Gastroesophageal sphincter (tissue), 4 donors: ENCODE results near the gene RETNLB. TPM values are rescaled to one million over a fixed set of nuclear protein-coding genes. Genes with fewer than 3 reads are reported as not detected.

Experiments used
- ATAC-seq: fragments of 150-250 bp; one replicate; pipeline ENCODE4 v1.9.1; 2016; ENCODE audit warnings: mild to moderate bottlenecking, moderate library complexity
- H3K27ac ChIP-seq, 4 donors: fragments of 200-600 bp; sonication (generic) in 3 of 4; 1 replicate in 3 of 4; 2 replicates in 1 of 4; pipeline ENCODE4 v1.5.1; 2016 to 2019
- H3K27me3 ChIP-seq: fragments of 200-600 bp; sonication (generic); one replicate; pipeline ENCODE4 v1.5.1; 2019
- H3K36me3 ChIP-seq, 2 donors: fragments of 200-600 bp; sonication (generic); one replicate each; pipeline ENCODE4 v1.5.1; 2019; ENCODE audit warnings: control low read depth in 1 of 2
- H3K4me1 ChIP-seq, 3 donors: fragments of 200-600 bp; sonication (generic); 1 replicate in 2 of 3; 2 replicates in 1 of 3; pipeline ENCODE4 v1.5.1; 2016 to 2019; ENCODE audit warnings: control low read depth in 2 of 3
- H3K4me3 ChIP-seq, 2 donors: fragments of 200-600 bp; sonication (generic); one replicate each; pipeline ENCODE4 v1.5.1; 2019; ENCODE audit warnings: mild to moderate bottlenecking in 1 of 2, moderate library complexity in 1 of 2
- H3K9me3 ChIP-seq, 3 donors: fragments of 200-600 bp; sonication (generic); one replicate each; pipeline ENCODE4 v1.5.1; 2017 to 2019; ENCODE audit warnings: control low read depth in 2 of 3
- EP300 ChIP-seq: sonication (generic); formaldehyde crosslinking; IDR thresholded peaks from one replicate; pipeline ENCODE4 v1.6.1; 2017; ENCODE audit warnings: antibody characterized with exemption, mild to moderate bottlenecking
- POLR2A ChIP-seq, 2 donors: fragments of 450-650 bp; IDR thresholded peaks; one replicate each; pipeline ENCODE4 v1.6.1; 2017; ENCODE audit warnings: antibody characterized with exemption in 2 of 2, mild to moderate bottlenecking in 2 of 2, moderate library complexity in 1 of 2
- POLR2AphosphoS5 ChIP-seq: sonication (generic); formaldehyde crosslinking; IDR thresholded peaks from one replicate; pipeline ENCODE4 v1.6.1; 2017; ENCODE audit warnings: antibody characterized with exemption
- WGBS, 2 donors: methylation state at CpG; one replicate each; pipeline ENCODE4 v1.1.5; 2018; ENCODE audit warnings: low coverage in 1 of 2; 5-methylcytosine and 5-hydroxymethylcytosine counted together
- total RNA-seq, 4 donors: library from RNA; depleted of rRNA; stranded (reverse); fragments of >200 nt; gene quantifications; one replicate each; pipeline ENCODE4 v1.1.0, GENCODE V29; 2016
- TF ChIP-seq, protein P1 (sequence below), 4 experiments: fragments of 200-600 bp in 2 of 4; fragments of 450-650 bp in 2 of 4; sonication (generic) in 1 of 4; IDR thresholded peaks; one replicate each; pipeline ENCODE4 v1.5.1; 2017 to 2019; ENCODE audit warnings: antibody characterized with exemption in 4 of 4, mild to moderate bottlenecking in 2 of 4, moderate library complexity in 2 of 4

The RETNLB gene
- total RNA-seq, 4 donors from 2014 or later, result not detected

GRCh38 chr3:108744762-108745161 is 12.4 kb downstream of the RETNLB start:
- H3K27ac ChIP-seq, result no peak overlapping the region
- H3K36me3 ChIP-seq, result no peaks in the 10 kb centered on the region
- H3K27me3 ChIP-seq, result no peaks in the 10 kb centered on the region
- no peak for ATAC-seq
- H3K4me1 ChIP-seq, result no peaks in the 10 kb centered on the region
- WGBS, 2 donors, result 80 to 90% methylated on average over 4 of the region's 5 CpGs
- peaks cover 0 to 16% (median 0%) of the 10 kb centered on the region in 3 donors for H3K9me3 ChIP-seq
- TF ChIP-seq, protein P1, sequence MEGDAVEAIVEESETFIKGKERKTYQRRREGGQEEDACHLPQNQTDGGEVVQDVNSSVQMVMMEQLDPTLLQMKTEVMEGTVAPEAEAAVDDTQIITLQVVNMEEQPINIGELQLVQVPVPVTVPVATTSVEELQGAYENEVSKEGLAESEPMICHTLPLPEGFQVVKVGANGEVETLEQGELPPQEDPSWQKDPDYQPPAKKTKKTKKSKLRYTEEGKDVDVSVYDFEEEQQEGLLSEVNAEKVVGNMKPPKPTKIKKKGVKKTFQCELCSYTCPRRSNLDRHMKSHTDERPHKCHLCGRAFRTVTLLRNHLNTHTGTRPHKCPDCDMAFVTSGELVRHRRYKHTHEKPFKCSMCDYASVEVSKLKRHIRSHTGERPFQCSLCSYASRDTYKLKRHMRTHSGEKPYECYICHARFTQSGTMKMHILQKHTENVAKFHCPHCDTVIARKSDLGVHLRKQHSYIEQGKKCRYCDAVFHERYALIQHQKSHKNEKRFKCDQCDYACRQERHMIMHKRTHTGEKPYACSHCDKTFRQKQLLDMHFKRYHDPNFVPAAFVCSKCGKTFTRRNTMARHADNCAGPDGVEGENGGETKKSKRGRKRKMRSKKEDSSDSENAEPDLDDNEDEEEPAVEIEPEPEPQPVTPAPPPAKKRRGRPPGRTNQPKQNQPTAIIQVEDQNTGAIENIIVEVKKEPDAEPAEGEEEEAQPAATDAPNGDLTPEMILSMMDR (IDR thresholded peaks at IDR 0.05), result no peak
- TF ChIP-seq EP300, result no peak
- no peak for TF ChIP-seq POLR2AphosphoS5
- no peak for TF ChIP-seq POLR2A (IDR thresholded peaks at IDR 0.05)
- H3K4me3 ChIP-seq, result no peak overlapping the region

- H3K27me3 ChIP-seq, result no peaks in the 10 kb centered on the region
- WGBS, 2 donors, result 67 to 83% methylated on average over 1 of the region's 1 CpG
- no peak for ATAC-seq
- peaks cover 0 to 16% (median 0%) of the 10 kb centered on the region in 3 donors for H3K9me3 ChIP-seq
- H3K4me1 ChIP-seq, result no peaks in the 10 kb centered on the region
- no peak overlapping the region for H3K4me3 ChIP-seq
- TF ChIP-seq POLR2A (IDR thresholded peaks at IDR 0.05) (no peak), EP300 (no peak), POLR2AphosphoS5 (no peak)
- TF ChIP-seq, protein P1 (IDR thresholded peaks at IDR 0.05), result no peak
- no peaks in the 10 kb centered on the region for H3K36me3 ChIP-seq
- H3K27ac ChIP-seq, result no peak overlapping the region
Observed at GRCh38 chr3:108742929-108743328, 14.3 kb downstream of the RETNLB start.

- H3K27me3 ChIP-seq, result peaks cover 14% of the 10 kb centered on the region
- no peak overlapping the region for H3K27ac ChIP-seq
- 58 to 71% methylated on average over 6 of the region's 6 CpGs for WGBS, 2 donors
- H3K4me1 ChIP-seq, result no peaks in the 10 kb centered on the region
- no peak overlapping the region for H3K4me3 ChIP-seq
- H3K9me3 ChIP-seq, result no peaks in the 10 kb centered on the region
- H3K36me3 ChIP-seq, result no peaks in the 10 kb centered on the region
- no peak for ATAC-seq
- TF ChIP-seq EP300 (no peak), POLR2A (IDR thresholded peaks at IDR 0.05) (no peak), POLR2AphosphoS5 (no peak)
- TF ChIP-seq, protein P1 (IDR thresholded peaks at IDR 0.05), result no peak
Observed at GRCh38 chr3:108736821-108737220, 20.4 kb downstream of the RETNLB start.

- no peak for ATAC-seq
- Histone ChIP-seq H3K27ac (no peak overlapping the region), H3K36me3 (no peaks in the 10 kb centered on the region), H3K27me3 (no peaks in the 10 kb centered on the region), H3K4me3 (no peak overlapping the region), H3K9me3 (no peaks in the 10 kb centered on the region), H3K4me1 (no peaks in the 10 kb centered on the region)
- WGBS, 2 donors, result 67 to 86% methylated on average over 1 of the region's 1 CpG
- no peak for TF ChIP-seq POLR2A (IDR thresholded peaks at IDR 0.05)
- no peak for TF ChIP-seq POLR2AphosphoS5
- TF ChIP-seq, protein P1 (IDR thresholded peaks at IDR 0.05), result no peak
- TF ChIP-seq EP300, result no peak
Observed at GRCh38 chr3:108728934-108729333, 28.3 kb downstream of the RETNLB start.

- Histone ChIP-seq H3K9me3 (no peaks in the 10 kb centered on the region), H3K4me1 (no peaks in the 10 kb centered on the region), H3K27me3 (no peaks in the 10 kb centered on the region), H3K4me3 (no peak overlapping the region), H3K27ac (no peak overlapping the region), H3K36me3 (no peaks in the 10 kb centered on the region)
- no peak for ATAC-seq
- TF ChIP-seq EP300 (no peak), POLR2AphosphoS5 (no peak), POLR2A (IDR thresholded peaks at IDR 0.05) (no peak)
- TF ChIP-seq, protein P1 (IDR thresholded peaks at IDR 0.05), result no peak
Observed at GRCh38 chr3:108728105-108728504, 29.1 kb downstream of the RETNLB start.
